MV-4-11 (cell line): ENCODE measurements around the gene TSHZ2.
"Not testable (repeated sequence)": the region's sequence is repeated elsewhere in the genome, so short reads cannot be mapped to it uniquely, and the experiment has no call there.

Experiments used
- DNase-seq: peaks from one replicate; lab custom pipeline; 2025; lab: John Stamatoyannopoulos, UW

The TSHZ2 gene

GRCh38 chr20:52962183-52962582, 10.0 kb upstream of the TSHZ2 start:
- no peak for DNase-seq

GRCh38 chr20:52963131-52963530, 9.0 kb upstream of the TSHZ2 start:
- no peak for DNase-seq

DNA sequence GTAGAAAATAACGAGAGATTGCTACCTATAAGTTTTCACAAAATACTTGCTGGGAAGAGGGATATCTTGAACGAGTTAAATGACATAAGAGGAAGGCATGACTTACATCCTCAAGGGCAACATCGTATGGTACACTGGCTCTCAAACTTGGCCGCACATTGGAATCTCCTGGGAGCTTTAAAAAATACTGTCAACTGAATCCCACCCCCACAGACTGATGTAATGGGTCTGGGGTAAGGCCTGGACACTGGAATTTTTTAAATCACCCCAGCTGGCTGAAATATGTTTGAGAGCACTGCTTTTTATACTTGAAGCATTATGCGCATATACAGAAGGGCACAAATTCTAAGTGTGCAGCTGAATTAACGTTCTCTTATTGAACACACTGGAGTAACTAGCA, 8.0 kb upstream of the TSHZ2 start:
- DNase-seq = no peak

- no peak for DNase-seq
Observed at GRCh38 chr20:52965380-52965779, 6.8 kb upstream of the TSHZ2 start.

- DNase-seq = no peak
Observed at GRCh38 chr20:52965819-52966218, 6.3 kb upstream of the TSHZ2 start.

DNA sequence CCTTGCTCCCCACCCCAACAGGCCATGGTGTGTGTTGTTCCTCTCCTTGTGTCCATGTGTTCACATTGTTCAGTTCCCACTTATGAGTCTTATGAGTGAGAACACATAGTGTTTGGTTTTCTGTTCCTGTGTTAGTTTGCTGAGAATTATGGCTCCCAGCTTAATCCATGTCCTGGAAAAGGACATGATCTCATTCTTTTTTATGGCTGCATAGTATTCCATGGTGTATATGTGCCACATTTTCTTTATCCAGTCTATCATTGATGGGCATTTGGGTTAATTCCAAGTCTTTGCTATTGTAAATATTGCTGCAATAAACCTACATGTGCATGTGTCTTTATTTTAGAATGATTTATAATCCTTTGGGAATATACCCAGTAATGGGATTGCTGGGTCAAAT, 5.6 kb upstream of the TSHZ2 start:
- DNase-seq = not testable (repeated sequence)

GRCh38 chr20:52971498-52972189, 514 bp upstream of the TSHZ2 start:
- no peak for DNase-seq

DNA sequence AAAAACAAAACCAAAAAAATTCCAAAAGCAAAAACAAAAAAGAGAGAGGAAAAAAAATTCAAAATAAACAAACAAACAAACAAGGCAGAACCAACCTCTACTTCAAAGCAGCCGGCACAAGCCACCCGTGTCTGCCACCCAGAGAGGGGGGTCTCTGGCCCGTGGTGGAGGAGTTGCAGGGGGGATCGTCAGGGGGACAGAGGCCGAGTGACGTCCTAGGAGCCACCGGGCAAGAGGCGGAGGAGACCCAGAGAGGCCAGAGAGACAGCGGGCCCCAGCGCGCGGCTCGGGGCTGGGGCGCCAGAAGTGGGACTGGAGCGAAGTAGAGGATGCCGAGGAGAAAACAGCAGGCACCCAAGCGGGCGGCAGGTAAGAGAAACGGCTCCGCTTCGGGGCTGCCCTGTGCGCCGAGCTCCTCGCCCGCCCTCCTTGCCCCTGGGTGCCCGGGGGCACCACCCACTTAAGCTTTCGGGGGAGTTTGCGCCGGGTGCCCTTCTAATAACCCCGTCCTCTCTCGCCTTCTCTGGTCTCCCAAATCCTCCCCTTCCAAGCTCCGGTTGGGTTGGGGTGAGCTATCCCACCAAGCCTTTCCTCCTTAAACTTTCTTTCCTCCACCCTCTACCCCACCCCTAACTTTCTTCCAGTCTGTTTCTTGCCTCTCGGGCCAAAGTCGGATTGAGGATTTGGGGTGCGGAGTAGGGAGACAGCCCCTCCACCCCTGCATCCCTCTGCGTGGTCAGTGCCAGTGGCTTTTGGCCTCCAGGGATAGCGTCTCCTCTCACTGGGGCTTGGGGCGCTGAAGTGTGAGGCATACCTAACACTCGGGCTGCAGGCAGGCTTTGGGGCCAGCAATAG, 1.0 kb downstream of the TSHZ2 start:
- DNase-seq = no peak

GRCh38 chr20:52974179-52974594, 2.0 kb downstream of the TSHZ2 start:
- DNase-seq = no peak

- DNase-seq = no peak
Observed at GRCh38 chr20:52975029-52975732, 3.0 kb downstream of the TSHZ2 start.

DNA sequence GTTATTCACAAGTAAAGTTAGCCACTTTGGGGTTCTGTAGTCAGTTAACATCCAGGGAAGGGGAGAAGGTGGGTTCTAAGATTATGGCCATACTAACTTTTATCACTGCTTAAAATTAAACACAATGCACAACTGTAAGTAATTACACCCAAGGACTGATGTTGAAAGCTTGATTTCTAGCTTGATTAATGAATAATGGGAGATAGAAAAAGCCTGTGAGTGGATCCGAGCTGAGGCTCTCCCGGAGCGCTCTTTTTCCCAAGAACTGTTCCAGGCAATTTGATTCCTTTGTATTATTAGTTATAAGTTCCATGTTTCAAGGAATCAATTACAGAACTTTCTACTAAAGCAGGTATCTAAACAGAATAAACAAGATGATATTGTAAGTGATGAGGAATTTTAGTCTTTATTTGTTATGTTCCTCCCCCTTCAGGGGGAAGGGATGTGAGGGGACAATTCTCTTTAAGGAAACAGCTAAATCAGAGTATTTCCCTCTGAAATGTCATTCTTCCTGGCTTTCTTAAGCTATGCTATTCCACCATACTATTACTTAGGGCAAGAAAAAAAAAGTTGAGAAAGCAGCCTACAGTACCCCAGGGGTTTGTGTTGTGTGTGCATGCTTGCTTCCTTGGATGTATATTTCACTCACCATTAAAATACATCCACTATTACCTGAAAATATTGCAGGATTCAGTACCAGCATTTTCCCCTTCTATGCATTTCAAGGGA, 3.8 kb downstream of the TSHZ2 start:
- DNase-seq = no peak

DNA sequence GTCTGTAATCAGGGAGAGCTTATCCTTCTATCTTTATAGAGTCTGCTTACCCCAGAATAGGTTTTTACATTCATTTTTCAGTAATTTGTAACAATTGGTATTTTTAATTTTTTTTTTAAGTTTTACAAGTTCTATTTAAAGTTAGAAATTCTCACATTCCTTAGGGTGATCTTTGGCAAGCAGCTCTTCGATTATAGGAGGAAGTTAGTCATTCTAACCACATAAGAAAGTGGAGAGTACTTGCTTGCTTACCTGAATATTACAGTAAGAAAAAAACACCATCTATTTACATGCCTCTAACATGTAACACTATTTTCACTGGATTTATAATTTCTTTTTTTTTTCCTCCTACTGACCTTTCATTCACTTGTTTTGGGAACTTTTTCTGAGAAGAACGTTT, 6.7 kb downstream of the TSHZ2 start:
- no peak for DNase-seq

DNA sequence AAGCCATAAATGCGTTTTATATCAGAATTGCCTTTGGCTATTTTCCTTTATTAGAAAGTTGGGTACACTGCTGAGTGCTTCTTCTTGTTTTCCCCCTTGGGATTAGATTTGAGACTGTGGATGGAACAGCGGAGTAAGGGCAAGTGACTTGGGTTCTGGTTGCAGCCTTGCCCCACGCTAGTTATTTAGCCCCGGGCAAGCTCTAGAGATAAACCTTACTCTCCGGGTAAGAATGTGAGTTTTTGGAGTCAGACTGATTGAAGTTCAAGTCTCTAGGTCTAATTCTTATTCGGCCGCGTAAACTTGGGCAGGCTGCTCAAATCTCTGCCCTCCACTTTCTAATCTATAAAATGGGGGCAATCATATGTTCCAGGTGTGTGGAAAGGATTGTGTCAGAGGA, 8.9 kb downstream of the TSHZ2 start:
- DNase-seq = no peak

GRCh38 chr20:52983726-52984450, 11.7 kb downstream of the TSHZ2 start:
- DNase-seq = peak; percentile 7

GRCh38 chr20:52984451-52984810, 12.3 kb downstream of the TSHZ2 start:
- DNase-seq = no peak

- no peak for DNase-seq
Observed at GRCh38 chr20:52985687-52986086, 13.5 kb downstream of the TSHZ2 start.

DNA sequence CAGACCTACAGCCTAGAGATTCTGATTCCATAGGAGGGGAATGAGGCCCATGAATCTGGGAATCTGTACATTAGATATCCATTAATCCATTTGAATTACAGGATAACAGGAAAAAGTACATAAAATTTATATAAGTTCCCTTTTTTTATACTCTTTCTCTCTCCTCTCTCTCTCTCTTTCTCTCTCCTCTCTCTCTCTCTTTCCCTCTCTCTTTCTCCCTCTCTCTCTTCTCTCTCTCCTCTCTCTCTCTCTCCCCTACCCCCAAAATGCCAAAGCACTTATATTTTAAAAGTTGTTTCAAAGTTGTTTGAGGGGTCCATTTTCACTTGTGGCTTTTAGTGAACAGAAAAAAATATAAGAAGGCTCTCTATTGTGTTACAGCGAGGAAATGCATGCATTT, 15.1 kb downstream of the TSHZ2 start:
- no peak for DNase-seq

GRCh38 chr20:52991830-52992229, 19.7 kb downstream of the TSHZ2 start:
- DNase-seq = no peak

- DNase-seq = no peak
Observed at GRCh38 chr20:52992632-52993031, 20.5 kb downstream of the TSHZ2 start.

DNA sequence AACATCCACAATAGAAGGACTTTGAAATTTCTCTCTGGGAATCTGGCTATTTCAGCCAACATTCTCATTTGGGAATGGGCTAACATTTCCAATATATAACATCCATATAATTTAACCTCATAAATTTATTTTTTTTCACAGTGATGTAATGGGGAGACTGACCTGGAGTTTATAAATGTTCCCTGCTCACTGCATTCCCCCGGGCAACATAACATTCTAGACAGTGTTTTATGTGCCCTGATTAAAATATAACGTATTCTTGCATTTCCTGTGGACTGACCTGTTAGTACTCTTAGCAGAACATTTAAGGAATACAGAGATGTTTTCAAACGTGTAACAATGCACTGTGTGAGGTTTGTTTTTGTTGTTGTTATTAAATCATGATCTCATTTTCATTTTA, 20.9 kb downstream of the TSHZ2 start:
- DNase-seq = no peak

GRCh38 chr20:52994184-52994970, 22.2 kb downstream of the TSHZ2 start:
- no peak for DNase-seq
